Endodermal cell (in vitro differentiated cells): Measurements from ENCODE around the gene LRFN3. TPM values are rescaled to one million over a fixed set of nuclear protein-coding genes. Genes with fewer than 3 reads are reported as not detected.

Experiments used
- DNase-seq: peaks from one replicate; pipeline ENCODE4 v3.0.0-alpha.2; 2017
- H3K27ac ChIP-seq: 2 replicates; pipeline ENCODE4 v1.5.1; 2013; ENCODE audit warnings: mild to moderate bottlenecking, low read depth, low read length, moderate library complexity
- H3K27me3 ChIP-seq: 2 replicates; pipeline ENCODE4 v1.6.1; 2013; ENCODE audit warnings: mild to moderate bottlenecking, low read length, moderate library complexity; ENCODE audit not compliant: insufficient read depth, control insufficient read depth, poor library complexity, severe bottlenecking
- H3K36me3 ChIP-seq: 2 replicates; pipeline ENCODE4 v1.7.0; 2013; ENCODE audit warnings: mild to moderate bottlenecking, low read length, moderate library complexity; ENCODE audit not compliant: control insufficient read depth, insufficient read depth
- H3K4me1 ChIP-seq: one replicate; pipeline ENCODE4 v1.7.0; 2013; ENCODE audit warnings: low read length; ENCODE audit not compliant: control insufficient read depth, insufficient read depth
- H3K4me3 ChIP-seq: 2 replicates; pipeline ENCODE4 v1.5.1; 2013; ENCODE audit warnings: mild to moderate bottlenecking, low read length, moderate library complexity
- H3K9ac ChIP-seq: 2 replicates; pipeline ENCODE4 v1.6.1; 2013; ENCODE audit warnings: mild to moderate bottlenecking, low read length, moderate library complexity; ENCODE audit not compliant: poor library complexity, severe bottlenecking; ENCODE audit errors: extremely low read depth
- H3K9me3 ChIP-seq: 2 replicates; pipeline ENCODE4 v1.6.1; 2013; ENCODE audit warnings: mild to moderate bottlenecking, low read length, moderate library complexity; ENCODE audit not compliant: control insufficient read depth
- H3K27ac Mint-ChIP-seq: 2 replicates; pipeline ENCODE4 v1.8.0; 2020; ENCODE audit warnings: mixed read lengths
- H3K27me3 Mint-ChIP-seq: 2 replicates; pipeline ENCODE4 v1.8.0; 2021; ENCODE audit warnings: mild to moderate bottlenecking, mixed read lengths; ENCODE audit not compliant: insufficient read depth
- H3K36me3 Mint-ChIP-seq: 2 replicates; pipeline ENCODE4 v1.8.0; 2020; ENCODE audit warnings: low read depth, mixed read lengths
- H3K4me1 Mint-ChIP-seq: 2 replicates; pipeline ENCODE4 v1.8.0; 2020; ENCODE audit warnings: mixed read lengths
- H3K4me3 Mint-ChIP-seq: 2 replicates; pipeline ENCODE4 v1.8.0; 2020; ENCODE audit warnings: mild to moderate bottlenecking, moderate library complexity, mixed read lengths
- H3K9me3 Mint-ChIP-seq: 2 replicates; pipeline ENCODE4 v1.8.0; 2020; ENCODE audit warnings: mild to moderate bottlenecking, mixed read lengths
- WGBS, 2 experiments: methylation state at CpG; one replicate each; pipeline versions ENCODE4 v1.1.5 to v1.1.7; 2013; ENCODE audit warnings: missing lambda C conversion rate in 2 of 2, mixed read lengths in 1 of 2; ENCODE audit not compliant: insufficient coverage in 1 of 2, insufficient read length in 1 of 2; 5-methylcytosine and 5-hydroxymethylcytosine counted together
- total RNA-seq, 2 donors: library from RNA; stranded (reverse); fragmentation: NEBNext Ultra II Directional in 1 of 2; extraction: Animal tissue kit (Norgen Biotek cat#: 25700) in 1 of 2; gene quantifications; 2 replicates in 1 of 2; 3 replicates in 1 of 2; pipeline ENCODE4 v1.2.1, GENCODE V29; 2021
- TF ChIP-seq, protein P1 (sequence below): fragments of 200-600 bp; sonication (generic); conservative IDR thresholded peaks from 2 replicates; pipeline ENCODE4 v1.5.0; 2021; ENCODE audit warnings: antibody characterized with exemption, mild to moderate bottlenecking

The LRFN3 gene
- total RNA-seq, 2 donors from 2014 or later = 18.7 to 24.3 TPM

GRCh38 chr19:35988824-35989223 is 52.6 kb downstream of the LRFN3 start:
- Mint-ChIP-seq H3K27me3 (peaks cover 63% of the 10 kb centered on the region), H3K36me3 (no peaks in the 10 kb centered on the region)
- H3K27me3 ChIP-seq = peaks cover 26% of the 10 kb centered on the region

GRCh38 chr19:35990156-35990555 is 54.0 kb downstream of the LRFN3 start:
- H3K4me1 ChIP-seq = no peaks in the 10 kb centered on the region
- no peak for DNase-seq
- no peaks in the 10 kb centered on the region for H3K9me3 ChIP-seq
- Mint-ChIP-seq H3K4me3 (no peak overlapping the region), H3K4me1 (peaks cover 3% of the 10 kb centered on the region), H3K36me3 (no peaks in the 10 kb centered on the region), H3K27me3 (peaks cover 50% of the 10 kb centered on the region), H3K27ac (no peak overlapping the region), H3K9me3 (no peaks in the 10 kb centered on the region)
- 84 to 85% methylated on average over 3 to 4 of the region's 4 CpGs for WGBS, 2 experiments
- no peak overlapping the region for H3K27ac ChIP-seq
- no peak overlapping the region for H3K4me3 ChIP-seq
- H3K27me3 ChIP-seq = peaks cover 18% of the 10 kb centered on the region
- H3K36me3 ChIP-seq = no peaks in the 10 kb centered on the region
- TF ChIP-seq, protein P1, sequence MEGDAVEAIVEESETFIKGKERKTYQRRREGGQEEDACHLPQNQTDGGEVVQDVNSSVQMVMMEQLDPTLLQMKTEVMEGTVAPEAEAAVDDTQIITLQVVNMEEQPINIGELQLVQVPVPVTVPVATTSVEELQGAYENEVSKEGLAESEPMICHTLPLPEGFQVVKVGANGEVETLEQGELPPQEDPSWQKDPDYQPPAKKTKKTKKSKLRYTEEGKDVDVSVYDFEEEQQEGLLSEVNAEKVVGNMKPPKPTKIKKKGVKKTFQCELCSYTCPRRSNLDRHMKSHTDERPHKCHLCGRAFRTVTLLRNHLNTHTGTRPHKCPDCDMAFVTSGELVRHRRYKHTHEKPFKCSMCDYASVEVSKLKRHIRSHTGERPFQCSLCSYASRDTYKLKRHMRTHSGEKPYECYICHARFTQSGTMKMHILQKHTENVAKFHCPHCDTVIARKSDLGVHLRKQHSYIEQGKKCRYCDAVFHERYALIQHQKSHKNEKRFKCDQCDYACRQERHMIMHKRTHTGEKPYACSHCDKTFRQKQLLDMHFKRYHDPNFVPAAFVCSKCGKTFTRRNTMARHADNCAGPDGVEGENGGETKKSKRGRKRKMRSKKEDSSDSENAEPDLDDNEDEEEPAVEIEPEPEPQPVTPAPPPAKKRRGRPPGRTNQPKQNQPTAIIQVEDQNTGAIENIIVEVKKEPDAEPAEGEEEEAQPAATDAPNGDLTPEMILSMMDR = no peak
- H3K9ac ChIP-seq = no peak overlapping the region

More at GRCh38 chr19:35988824-35989223, 52.6 kb downstream of the LRFN3 start:
- no peaks in the 10 kb centered on the region for H3K4me1 ChIP-seq
- no peak overlapping the region for H3K4me3 Mint-ChIP-seq
- H3K27ac ChIP-seq = no peak overlapping the region
- no peaks in the 10 kb centered on the region for H3K36me3 ChIP-seq
- peaks cover 3% of the 10 kb centered on the region for H3K4me1 Mint-ChIP-seq
- no peaks in the 10 kb centered on the region for H3K9me3 Mint-ChIP-seq
- 86 to 100% methylated on average over 1 to 3 of the region's 3 CpGs for WGBS, 2 experiments
- H3K9me3 ChIP-seq = no peaks in the 10 kb centered on the region
- H3K4me3 ChIP-seq = no peak overlapping the region
- DNase-seq = no peak
- TF ChIP-seq, protein P1 = no peak
- H3K27ac Mint-ChIP-seq = no peak overlapping the region
- H3K9ac ChIP-seq = no peak overlapping the region

DNA sequence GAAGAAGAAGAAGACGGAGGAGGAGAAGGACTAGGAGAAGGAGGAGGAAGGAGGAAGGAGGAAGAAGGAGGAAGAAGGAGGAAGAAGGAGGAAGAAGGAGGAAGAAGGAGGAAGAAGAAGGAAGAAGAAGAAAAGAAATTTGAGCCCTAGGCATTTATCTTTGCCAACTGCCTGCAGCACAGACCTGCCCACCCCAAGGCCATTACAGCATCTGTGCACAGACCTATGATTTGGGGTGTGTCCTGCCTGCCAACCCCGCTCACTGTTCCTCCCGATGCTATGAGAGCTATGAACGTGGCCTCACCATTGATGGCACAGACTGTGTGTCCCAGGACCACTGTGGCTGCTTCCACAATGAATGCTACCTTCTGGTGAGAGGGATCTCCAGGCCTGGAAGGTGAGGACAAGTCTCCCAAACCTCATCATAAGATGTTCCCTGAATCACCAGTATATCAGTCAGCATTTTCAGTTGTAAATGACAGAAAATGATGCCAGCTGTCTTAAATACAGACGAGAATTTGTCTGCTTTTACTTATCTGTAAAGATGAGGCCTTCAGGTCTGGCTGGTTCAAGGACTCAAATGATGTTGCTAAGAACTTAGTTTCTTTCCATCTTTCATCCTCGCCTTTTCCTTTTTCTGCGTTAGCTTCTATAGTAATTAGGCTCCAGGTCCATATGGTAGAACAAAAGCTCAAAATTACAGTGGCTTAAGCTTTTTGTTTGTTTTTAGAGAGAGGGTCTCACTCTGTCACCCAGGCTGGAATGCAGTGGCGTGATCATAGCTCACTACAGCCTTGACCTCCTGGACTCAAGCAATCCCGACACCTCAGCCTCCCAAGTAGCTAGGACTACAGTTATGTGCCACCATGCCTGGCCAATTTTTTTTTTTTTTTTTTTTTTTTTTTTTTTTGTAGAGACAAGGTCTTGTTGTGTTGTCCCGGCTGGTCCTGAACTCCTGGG is 54.9 kb downstream of the LRFN3 start:
- WGBS, 2 experiments = 87 to 90% methylated on average over 7 to 10 of the region's 10 CpGs
- Histone ChIP-seq H3K9ac (no peak overlapping the region), H3K27ac (no peak overlapping the region), H3K27me3 (peaks cover 9% of the 10 kb centered on the region), H3K9me3 (no peaks in the 10 kb centered on the region), H3K4me1 (peaks cover 4% of the 10 kb centered on the region), H3K4me3 (no peak overlapping the region), H3K36me3 (no peaks in the 10 kb centered on the region)
- Mint-ChIP-seq H3K27ac (no peak overlapping the region), H3K27me3 (peaks cover 41% of the 10 kb centered on the region), H3K9me3 (no peaks in the 10 kb centered on the region), H3K36me3 (no peaks in the 10 kb centered on the region), H3K4me1 (peaks cover 7% of the 10 kb centered on the region), H3K4me3 (no peak overlapping the region)
- no peak for DNase-seq
- TF ChIP-seq, protein P1 = no peak
